Esophagus squamous epithelium (tissue), 4 donors: Measurements from ENCODE around the gene ZBED4.

Experiments used
- POLR2A ChIP-seq, 4 donors: fragments of 450-650 bp; IDR thresholded peaks; one replicate each; pipeline ENCODE4 v1.6.1; 2017; ENCODE audit warnings: antibody characterized with exemption in 4 of 4, mild to moderate bottlenecking in 4 of 4, moderate library complexity in 3 of 4
- TF ChIP-seq, protein P1 (sequence below), 6 experiments: fragments of 450-650 bp in 4 of 6; fragments of 200-600 bp in 2 of 6; sonication (generic) in 2 of 6; IDR thresholded peaks; one replicate each; pipeline ENCODE4 v1.5.1; 2016 to 2019; ENCODE audit warnings: antibody characterized with exemption in 6 of 6, mild to moderate bottlenecking in 4 of 6, moderate library complexity in 4 of 6

DNA sequence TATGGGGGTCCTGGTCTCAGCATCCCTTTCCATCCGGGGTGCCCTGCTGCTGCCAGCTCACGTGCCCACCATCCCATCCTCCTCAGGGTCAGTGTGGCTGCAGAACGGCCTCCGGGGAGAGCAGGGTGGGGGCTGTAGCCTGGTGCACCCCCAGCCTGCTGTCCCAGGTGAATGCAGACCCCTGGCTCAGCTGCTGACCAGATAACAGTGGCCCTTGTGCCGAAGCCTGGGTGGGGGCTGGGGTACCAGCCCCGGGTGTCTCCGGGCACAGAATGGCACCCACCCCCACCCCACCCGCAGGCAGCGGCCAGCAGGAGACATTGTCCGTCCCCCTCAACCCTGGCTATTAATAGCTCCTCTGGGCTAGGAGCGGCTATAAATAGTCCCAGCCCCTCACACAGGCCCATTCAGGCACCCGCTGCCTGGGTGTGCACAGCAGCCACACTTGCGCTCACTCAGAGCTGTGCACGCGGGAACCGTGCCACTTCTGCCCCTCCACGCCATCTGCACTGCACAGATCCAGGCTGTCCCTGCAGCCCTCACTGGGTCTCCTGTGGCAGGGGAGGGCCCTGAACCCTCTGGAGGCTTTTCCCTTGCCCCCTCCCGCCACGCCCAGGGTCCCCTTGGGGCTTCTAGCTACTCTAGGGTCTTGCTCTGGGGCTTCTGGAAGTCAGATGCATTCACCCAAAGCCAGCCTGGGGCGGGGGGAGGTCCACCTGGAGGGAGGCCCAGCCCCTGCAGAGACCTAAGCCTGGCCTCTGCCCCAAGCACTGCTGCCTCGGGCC, 83.5 kb downstream of the ZBED4 start:
- TF ChIP-seq, protein P1, sequence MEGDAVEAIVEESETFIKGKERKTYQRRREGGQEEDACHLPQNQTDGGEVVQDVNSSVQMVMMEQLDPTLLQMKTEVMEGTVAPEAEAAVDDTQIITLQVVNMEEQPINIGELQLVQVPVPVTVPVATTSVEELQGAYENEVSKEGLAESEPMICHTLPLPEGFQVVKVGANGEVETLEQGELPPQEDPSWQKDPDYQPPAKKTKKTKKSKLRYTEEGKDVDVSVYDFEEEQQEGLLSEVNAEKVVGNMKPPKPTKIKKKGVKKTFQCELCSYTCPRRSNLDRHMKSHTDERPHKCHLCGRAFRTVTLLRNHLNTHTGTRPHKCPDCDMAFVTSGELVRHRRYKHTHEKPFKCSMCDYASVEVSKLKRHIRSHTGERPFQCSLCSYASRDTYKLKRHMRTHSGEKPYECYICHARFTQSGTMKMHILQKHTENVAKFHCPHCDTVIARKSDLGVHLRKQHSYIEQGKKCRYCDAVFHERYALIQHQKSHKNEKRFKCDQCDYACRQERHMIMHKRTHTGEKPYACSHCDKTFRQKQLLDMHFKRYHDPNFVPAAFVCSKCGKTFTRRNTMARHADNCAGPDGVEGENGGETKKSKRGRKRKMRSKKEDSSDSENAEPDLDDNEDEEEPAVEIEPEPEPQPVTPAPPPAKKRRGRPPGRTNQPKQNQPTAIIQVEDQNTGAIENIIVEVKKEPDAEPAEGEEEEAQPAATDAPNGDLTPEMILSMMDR (IDR thresholded peaks at IDR 0.05): no peak
- TF ChIP-seq POLR2A (IDR thresholded peaks at IDR 0.05): no peak
